ENCODE measurements around the gene RFTN1.
A peak's percentile ranks its signal among the peaks of the same experiment; 100 is the strongest.

Gene RFTN1

GRCh38 chr3:16529264-16529663 lies 15.8 kb upstream of the RFTN1 start:
- no peak for DNase-seq (ENCODE audit: low read depth)

- no peak for DNase-seq (ENCODE audit: low read depth)
Measured at GRCh38 chr3:16528581-16528993, 15.1 kb upstream of the RFTN1 start.

GRCh38 chr3:16528106-16528505 lies 14.6 kb upstream of the RFTN1 start:
- no peak for DNase-seq (ENCODE audit: low read depth)

GRCh38 chr3:16524196-16524595 lies 10.7 kb upstream of the RFTN1 start:
- DNase-seq (ENCODE audit: low read depth), result no peak

- no peak for DNase-seq (ENCODE audit: low read depth)
Measured at GRCh38 chr3:16523778-16524177, 10.3 kb upstream of the RFTN1 start.

- no peak for DNase-seq (ENCODE audit: low read depth)
Measured at GRCh38 chr3:16522834-16523233, 9.3 kb upstream of the RFTN1 start.

- no peak for DNase-seq (ENCODE audit: low read depth)
Measured at GRCh38 chr3:16520970-16521881, 7.7 kb upstream of the RFTN1 start.

GRCh38 chr3:16520241-16520969 lies 6.9 kb upstream of the RFTN1 start:
- no peak for DNase-seq (ENCODE audit: low read depth)

- peak; percentile 51 for DNase-seq (ENCODE audit: low read depth)
Measured at GRCh38 chr3:16516695-16517481, 3.4 kb upstream of the RFTN1 start.

- DNase-seq (ENCODE audit: low read depth), result no peak
Measured at GRCh38 chr3:16515885-16516420, 2.5 kb upstream of the RFTN1 start.

- no peak for DNase-seq (ENCODE audit: low read depth)
Measured at GRCh38 chr3:16514755-16515353, 1.4 kb upstream of the RFTN1 start.

- no peak for DNase-seq (ENCODE audit: low read depth)
Measured at GRCh38 chr3:16514021-16514700, 662 bp upstream of the RFTN1 start.

- DNase-seq (ENCODE audit: low read depth), result no peak
Measured at GRCh38 chr3:16512435-16513140, 911 bp downstream of the RFTN1 start.

- peak; percentile 65 for DNase-seq (ENCODE audit: low read depth)
Measured at GRCh38 chr3:16511681-16512434, 1.6 kb downstream of the RFTN1 start.

GRCh38 chr3:16510620-16511319 lies 2.7 kb downstream of the RFTN1 start:
- DNase-seq (ENCODE audit: low read depth), result no peak

GRCh38 chr3:16509721-16510619 lies 3.5 kb downstream of the RFTN1 start:
- DNase-seq (ENCODE audit: low read depth), result no peak

GRCh38 chr3:16508591-16508995 lies 4.9 kb downstream of the RFTN1 start:
- no peak for DNase-seq (ENCODE audit: low read depth)

GRCh38 chr3:16508243-16508578 lies 5.3 kb downstream of the RFTN1 start:
- DNase-seq (ENCODE audit: low read depth), result no peak

All from GM04504 (cell line).